B cell (primary cell): Measurements from ENCODE around the gene MRC2. TPM values are rescaled to one million over a fixed set of nuclear protein-coding genes. Genes with fewer than 3 reads are reported as not detected.

Source experiments
- ATAC-seq: fragments of 200-7000 bp; cut with Tn5 transposase; one replicate; pipeline ENCODE4 v1.10.0; 2021; ENCODE audit warnings: low read depth, mild to moderate bottlenecking, moderate number of reproducible peaks, moderate library complexity
- CTCF ChIA-PET: fragments of 350-600 bp; sonication (Branson Sonifier 250); formaldehyde crosslinking; loops from one replicate; lab custom pipeline; 2021; ENCODE audit warnings: antibody characterized with exemption, inconsistent platforms; lab: Charles Lee
- POLR2A ChIA-PET: fragments of 350-600 bp; sonication (Branson Sonifier 250); formaldehyde crosslinking; loops from one replicate; lab custom pipeline; 2021; ENCODE audit warnings: antibody characterized with exemption; lab: Charles Lee
- DNase-seq: peaks from one replicate; pipeline ENCODE4 v3.0.0; 2013
- H2AFZ ChIP-seq: 2 replicates; pipeline ENCODE4 v1.6.1; 2012; ENCODE audit warnings: mild to moderate bottlenecking, low read depth, low read length; ENCODE audit not compliant: insufficient read depth, poor library complexity, severe bottlenecking
- H3K27ac ChIP-seq, 2 donors: 1 replicate in 1 of 2; 2 replicates in 1 of 2; pipeline ENCODE4 v1.5.1; 2012 to 2013; ENCODE audit warnings: low read length in 2 of 2, mild to moderate bottlenecking in 2 of 2, moderate library complexity in 1 of 2
- H3K27me3 ChIP-seq, 4 experiments: fragments of 200-600 bp in 1 of 4; sonication (generic) in 1 of 4; replicated peaks in 1 of 4; 1 replicate in 2 of 4; 2 replicates in 2 of 4; pipeline versions ENCODE4 v1.6.1 to v1.7.0; 2013 to 2016; ENCODE audit warnings: low read length in 3 of 4, mild to moderate bottlenecking in 2 of 4, mixed read lengths in 1 of 4, moderate library complexity in 1 of 4; ENCODE audit not compliant: insufficient read depth in 4 of 4, control insufficient read depth in 3 of 4; ENCODE audit errors: control extremely low read depth in 1 of 4
- H3K36me3 ChIP-seq, 2 experiments: replicated peaks in 1 of 2; 1 replicate in 1 of 2; 2 replicates in 1 of 2; pipeline versions ENCODE4 v1.6.1 to v1.7.1; 2013; ENCODE audit warnings: low read length in 1 of 2; ENCODE audit not compliant: insufficient read depth in 2 of 2, control insufficient read depth in 1 of 2; ENCODE audit errors: control extremely low read depth in 1 of 2, extremely low read depth in 1 of 2
- H3K4me1 ChIP-seq, 2 donors: fragments of 200-600 bp in 1 of 2; sonication (generic) in 1 of 2; 1 replicate in 1 of 2; 2 replicates in 1 of 2; pipeline versions ENCODE4 v1.5.1 to v1.6.1; 2013 to 2017; ENCODE audit warnings: low read length in 2 of 2; ENCODE audit not compliant: control insufficient read depth in 2 of 2, insufficient read depth in 2 of 2
- H3K4me2 ChIP-seq: replicated peaks from 2 replicates; pipeline ENCODE3; 2012; ENCODE audit warnings: mild to moderate bottlenecking, low read depth, low read length; ENCODE audit not compliant: poor library complexity, severe bottlenecking
- H3K4me3 ChIP-seq, 5 experiments: fragments of 200-600 bp in 1 of 5; sonication (generic) in 1 of 5; 1 replicate in 3 of 5; 2 replicates in 2 of 5; pipeline versions ENCODE4 v1.5.1 to v1.7.0; 2011 to 2016; ENCODE audit warnings: low read length in 4 of 5, mild to moderate bottlenecking in 4 of 5, low read depth in 2 of 5, control low read depth in 1 of 5, moderate library complexity in 1 of 5; ENCODE audit not compliant: insufficient read depth in 1 of 5; ENCODE audit errors: control extremely low read depth in 1 of 5, extremely low read depth in 1 of 5
- H3K79me2 ChIP-seq: fragments of 200-600 bp; sonication (generic); one replicate; pipeline ENCODE4 v1.6.0; 2016; ENCODE audit warnings: low read length; ENCODE audit not compliant: control insufficient read depth, insufficient read depth
- H3K9ac ChIP-seq: fragments of 200-600 bp; sonication (generic); 2 replicates; pipeline ENCODE4 v1.6.1; 2017; ENCODE audit warnings: mild to moderate bottlenecking, low read length, moderate library complexity
- H3K9me3 ChIP-seq, 3 donors: one replicate each; pipeline versions ENCODE4 v1.6.1 to v1.7.1; 2013; ENCODE audit warnings: low read length in 2 of 3; ENCODE audit not compliant: control insufficient read depth in 2 of 3, insufficient read depth in 1 of 3; ENCODE audit errors: control extremely low read depth in 1 of 3
- H4K20me1 ChIP-seq: 2 replicates; pipeline ENCODE4 v1.6.0; 2012; ENCODE audit warnings: mild to moderate bottlenecking, low read length; ENCODE audit not compliant: insufficient read depth, control insufficient read depth, poor library complexity, severe bottlenecking
- H3K27ac Mint-ChIP-seq: one replicate; pipeline ENCODE4 v1.8.0; 2021; ENCODE audit warnings: mixed read lengths
- H3K27me3 Mint-ChIP-seq: one replicate; pipeline ENCODE4 v1.8.0; 2021; ENCODE audit warnings: mixed read lengths
- H3K4me1 Mint-ChIP-seq: one replicate; pipeline ENCODE4 v1.8.0; 2021; ENCODE audit warnings: mixed read lengths
- H3K4me3 Mint-ChIP-seq: one replicate; pipeline ENCODE4 v1.8.0; 2021; ENCODE audit warnings: mixed read lengths
- H3K9me3 Mint-ChIP-seq: one replicate; pipeline ENCODE4 v1.8.0; 2022; ENCODE audit warnings: mixed read lengths; ENCODE audit not compliant: insufficient read depth
- EZH2 ChIP-seq: IDR thresholded peaks from 2 replicates; pipeline ENCODE4 v1.6.1; 2012; ENCODE audit warnings: borderline replicate concordance, low read depth, mild to moderate bottlenecking, moderate library complexity, low read length; ENCODE audit not compliant: insufficient read depth, poor library complexity, severe bottlenecking
- WGBS: methylation state at CpG from one replicate; pipeline ENCODE4 v1.1.5; 2013; ENCODE audit warnings: missing lambda C conversion rate; ENCODE audit not compliant: insufficient coverage; 5-methylcytosine and 5-hydroxymethylcytosine counted together
- intact Hi-C: fragments of 100-400 bp; cut with micrococcal nuclease; formaldehyde crosslinking; loops from one replicate; pipeline ENCODE4 v1.10.0; 2022
- polyA plus RNA-seq: library from polyadenylated mRNA; depleted of rRNA; stranded (reverse); fragments of >200 nt; gene quantifications from 2 replicates; pipeline ENCODE4 v1.2.3, GENCODE V29; 2012
- total RNA-seq, 2 donors: library from RNA; stranded (reverse); fragments of 120-200 nt in 1 of 2; gene quantifications; 1 replicate in 1 of 2; 2 replicates in 1 of 2; pipeline versions ENCODE4 v1.2.3 to v1.2.4, GENCODE V29; 2013 to 2022
- TF ChIP-seq, protein P1 (sequence below): fragments of 200-600 bp; IDR thresholded peaks from one replicate; pipeline ENCODE4 v1.8.0; 2022; ENCODE audit warnings: antibody characterized with exemption, mild to moderate bottlenecking

MRC2 gene
- total and polyA plus RNA-seq, 2 donors (not counting 1 experiment from before 2014, with no cell fraction given) = 0.09 to 0.34 TPM

DNA sequence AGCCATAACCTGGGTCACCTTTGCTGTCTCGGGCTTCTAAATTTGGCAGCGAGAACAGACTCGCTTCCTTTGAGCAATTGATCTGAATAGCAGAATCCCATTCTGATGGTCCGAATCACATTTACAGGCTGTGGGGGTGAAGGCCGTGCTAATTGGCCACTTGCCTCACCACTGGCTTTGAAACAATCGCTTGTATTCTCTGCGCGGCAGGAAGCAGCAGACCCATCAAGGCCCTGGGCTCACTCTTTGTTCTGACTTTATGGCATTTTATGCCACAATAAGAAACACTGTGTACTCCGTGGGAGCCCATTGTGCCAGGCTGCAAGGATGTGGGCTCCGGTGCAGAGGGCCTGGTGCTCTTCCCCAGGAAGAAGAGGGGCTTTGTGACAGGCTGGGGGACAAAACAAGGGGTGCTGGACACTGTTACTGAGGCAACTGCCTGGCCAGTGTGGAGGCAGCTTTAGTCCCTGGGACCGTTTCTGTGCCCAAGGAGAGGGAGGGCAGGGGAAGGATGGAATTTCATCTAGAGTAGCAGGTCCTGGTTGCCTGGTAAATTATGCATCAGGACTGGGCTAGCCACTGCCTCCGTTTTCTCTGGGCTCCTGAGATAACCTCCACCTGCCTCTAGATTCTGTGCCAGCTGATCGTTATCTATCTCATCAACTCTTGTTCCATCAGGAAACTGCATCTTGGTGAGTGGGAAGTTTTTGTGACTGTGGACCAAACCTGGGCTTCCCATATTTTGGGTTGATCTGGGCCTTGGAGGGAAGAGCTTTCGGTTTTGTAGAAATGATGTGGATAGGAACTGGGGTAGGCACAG lies 78.5 kb downstream of the MRC2 start:
- Histone ChIP-seq H3K4me2 (no peak overlapping the region), H4K20me1 (no peaks in the 10 kb centered on the region), H3K36me3 (no peaks in the 10 kb centered on the region), H3K4me3 (no peak overlapping the region), H3K9ac (no peak overlapping the region), H3K27me3 (peaks cover 0 to 4% (median 2%) of the 10 kb centered on the region in 4 experiments), H2AFZ (no peak overlapping the region), H3K79me2 (no peaks in the 10 kb centered on the region), H3K9me3 (no peaks in the 10 kb centered on the region), H3K4me1 (peaks cover 6 to 11% of the 10 kb centered on the region in 2 donors), H3K27ac (no peak overlapping the region)
- 90% methylated on average over 11 of the region's 14 CpGs for WGBS
- ATAC-seq = no peak
- Mint-ChIP-seq H3K27ac (no peak overlapping the region), H3K4me1 (peaks cover 12% of the 10 kb centered on the region), H3K9me3 (no peaks in the 10 kb centered on the region), H3K4me3 (no peak overlapping the region), H3K27me3 (peaks cover 25% of the 10 kb centered on the region)
- no peak for DNase-seq
- TF ChIP-seq, protein P1, sequence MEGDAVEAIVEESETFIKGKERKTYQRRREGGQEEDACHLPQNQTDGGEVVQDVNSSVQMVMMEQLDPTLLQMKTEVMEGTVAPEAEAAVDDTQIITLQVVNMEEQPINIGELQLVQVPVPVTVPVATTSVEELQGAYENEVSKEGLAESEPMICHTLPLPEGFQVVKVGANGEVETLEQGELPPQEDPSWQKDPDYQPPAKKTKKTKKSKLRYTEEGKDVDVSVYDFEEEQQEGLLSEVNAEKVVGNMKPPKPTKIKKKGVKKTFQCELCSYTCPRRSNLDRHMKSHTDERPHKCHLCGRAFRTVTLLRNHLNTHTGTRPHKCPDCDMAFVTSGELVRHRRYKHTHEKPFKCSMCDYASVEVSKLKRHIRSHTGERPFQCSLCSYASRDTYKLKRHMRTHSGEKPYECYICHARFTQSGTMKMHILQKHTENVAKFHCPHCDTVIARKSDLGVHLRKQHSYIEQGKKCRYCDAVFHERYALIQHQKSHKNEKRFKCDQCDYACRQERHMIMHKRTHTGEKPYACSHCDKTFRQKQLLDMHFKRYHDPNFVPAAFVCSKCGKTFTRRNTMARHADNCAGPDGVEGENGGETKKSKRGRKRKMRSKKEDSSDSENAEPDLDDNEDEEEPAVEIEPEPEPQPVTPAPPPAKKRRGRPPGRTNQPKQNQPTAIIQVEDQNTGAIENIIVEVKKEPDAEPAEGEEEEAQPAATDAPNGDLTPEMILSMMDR = no peak
- TF ChIP-seq EZH2 = no peak
- ChIA-PET POLR2A (no interaction called here), CTCF (interaction anchor here (1.3 to 3.1 kb wide), 2 partner anchors 700 kb away, joined by 4 to 18 read pairs; no protein-coding TSS in a partner anchor)
- intact Hi-C loops = no loop called here
